ENCODE results near the gene NUCB1. TPM values are rescaled to one million over a fixed set of nuclear protein-coding genes. Genes with fewer than 3 reads are reported as not detected.

NUCB1 gene
- total and polyA plus RNA-seq, 9 of the 15 experiments (the other 6 are each of a cell fraction or from before 2014, with no cell fraction given) = 3.1 to 153 (median 71.7) TPM

- peak; percentile 90 for TF ChIP-seq ZNF584 (CRISPR knock-in tag; IDR thresholded peaks at IDR 0.05; ENCODE audit: low read depth)
- no peak for TF ChIP-seq ARID4B (CRISPR knock-in tag; IDR thresholded peaks at IDR 0.05)
- TF ChIP-seq STAT5B (CRISPR knock-in tag; IDR thresholded peaks at IDR 0.05) = peak; percentile 73; the same call in 1 of the 2 replicates
- peak; percentile 95 for TF ChIP-seq TCF15 (CRISPR knock-in tag; IDR thresholded peaks at IDR 0.05)
- no peak for TF ChIP-seq PBX2 (CRISPR knock-in tag; IDR thresholded peaks at IDR 0.05; ENCODE audit: low read depth)
- peak; percentile 54; the same call in 1 of the 2 replicates for TF ChIP-seq PBX2 (tag; conservative IDR thresholded peaks at IDR 0.05; ENCODE audit: low read depth)
- peak; percentile 79 for TF ChIP-seq CUX1 (CRISPR knock-in tag; IDR thresholded peaks at IDR 0.05)
- peak; percentile 97 for TF ChIP-seq ZNF668 (CRISPR knock-in tag; IDR thresholded peaks at IDR 0.05)
- TF ChIP-seq NEUROD1 (IDR thresholded peaks at IDR 0.05; ENCODE audit: borderline replicate concordance, low read depth, low read length, partially characterized antibody) = no peak
- TF ChIP-seq PHB (CRISPR knock-in tag; IDR thresholded peaks at IDR 0.05) = no peak
- peak; percentile 83 for TF ChIP-seq ZNF354B (CRISPR knock-in tag; IDR thresholded peaks at IDR 0.05)
- peak; percentile 95 for TF ChIP-seq SMAD4 (CRISPR knock-in tag; conservative IDR thresholded peaks at IDR 0.05)
- peak; percentile 77 for TF ChIP-seq TRIM28 (IDR thresholded peaks at IDR 0.05)
Measured at GRCh38 chr19:48881741-48882657, 18.1 kb upstream of the NUCB1 start (continued).
